GM18499 (cell line): ENCODE results near the gene PTMS.

Source experiments
- ATAC-seq: cut with Tn5 transposase; IDR thresholded peaks from one replicate; pipeline ENCODE4 v1.9.1; 2021; ENCODE audit warnings: moderate number of reproducible peaks; ENCODE audit not compliant: insufficient read depth, unreplicated experiment

PTMS gene

DNA sequence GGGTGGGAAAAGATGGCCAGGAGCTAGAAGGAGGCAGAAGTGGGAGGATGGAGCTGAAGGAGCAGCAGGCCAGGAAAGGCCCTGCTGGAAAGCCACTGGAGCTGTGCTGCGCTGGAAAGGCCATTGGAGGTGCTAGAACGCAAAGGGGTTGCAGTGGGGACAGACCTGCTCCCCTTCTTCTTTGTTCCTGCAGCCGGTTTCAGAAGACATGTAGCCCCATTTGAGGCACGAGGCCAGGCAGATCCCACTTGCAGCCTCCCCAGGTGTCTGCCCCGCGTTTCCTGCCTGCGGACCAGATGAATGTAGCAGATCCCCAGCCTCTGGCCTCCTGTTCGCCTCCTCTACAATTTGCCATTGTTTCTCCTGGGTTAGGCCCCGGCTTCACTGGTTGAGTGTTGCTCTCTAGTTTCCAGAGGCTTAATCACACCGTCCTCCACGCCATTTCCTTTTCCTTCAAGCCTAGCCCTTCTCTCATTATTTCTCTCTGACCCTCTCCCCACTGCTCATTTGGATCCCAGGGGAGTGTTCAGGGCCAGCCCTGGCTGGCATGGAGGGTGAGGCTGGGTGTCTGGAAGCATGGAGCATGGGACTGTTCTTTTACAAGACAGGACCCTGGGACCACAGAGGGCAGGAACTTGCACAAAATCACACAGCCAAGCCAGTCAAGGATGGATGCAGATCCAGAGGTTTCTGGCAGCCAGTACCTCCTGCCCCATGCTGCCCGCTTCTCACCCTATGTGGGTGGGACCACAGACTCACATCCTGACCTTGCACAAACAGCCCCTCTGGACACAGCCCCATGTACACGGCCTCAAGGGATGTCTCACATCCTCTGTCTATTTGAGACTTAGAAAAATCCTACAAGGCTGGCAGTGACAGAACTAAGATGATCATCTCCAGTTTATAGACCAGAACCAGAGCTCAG lies 53.2 kb downstream of the PTMS start:
- no peak for ATAC-seq

DNA sequence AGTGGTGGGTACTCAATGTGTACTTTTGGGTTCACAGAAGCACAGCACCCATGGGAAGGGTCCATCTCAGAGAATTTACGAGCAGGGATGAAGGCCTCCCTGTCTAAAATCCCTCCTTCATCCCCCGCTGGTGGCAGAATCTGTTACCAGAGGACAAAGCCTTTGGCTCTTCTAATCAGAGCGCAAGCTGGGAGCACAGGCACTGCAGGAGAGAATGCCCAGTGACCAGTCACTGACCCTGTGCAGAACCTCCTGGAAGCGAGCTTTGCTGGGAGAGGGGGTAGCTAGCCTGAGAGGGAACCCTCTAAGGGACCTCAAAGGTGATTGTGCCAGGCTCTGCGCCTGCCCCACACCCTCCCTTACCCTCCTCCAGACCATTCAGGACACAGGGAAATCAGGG lies 54.0 kb downstream of the PTMS start:
- ATAC-seq = no peak
